Effector memory CD4-positive, alpha-beta T cell (primary cell): ENCODE results near the gene SPATA1.
A peak's percentile ranks its signal among the peaks of the same experiment; 100 is the strongest.

ENCODE experiments used
- DNase-seq, 3 donors: peaks; one replicate each; pipeline ENCODE4 v3.0.0-alpha.2; 2020
- H3K27ac ChIP-seq: 2 replicates; pipeline ENCODE4 v1.7.0; 2013; ENCODE audit warnings: mild to moderate bottlenecking, low read length, moderate library complexity; ENCODE audit not compliant: insufficient read depth, poor library complexity, severe bottlenecking
- H3K27me3 ChIP-seq: replicated peaks from 2 replicates; pipeline ENCODE4 v1.7.0; 2013; ENCODE audit warnings: mild to moderate bottlenecking, low read length; ENCODE audit not compliant: insufficient read depth, control insufficient read depth, poor library complexity, severe bottlenecking
- H3K36me3 ChIP-seq: 2 replicates; pipeline ENCODE4 v1.7.0; 2013; ENCODE audit warnings: mild to moderate bottlenecking, low read length, moderate library complexity; ENCODE audit not compliant: control insufficient read depth, insufficient read depth
- H3K4me1 ChIP-seq: 2 replicates; pipeline ENCODE4 v1.7.0; 2013; ENCODE audit warnings: low read length, mild to moderate bottlenecking; ENCODE audit not compliant: control insufficient read depth, insufficient read depth, poor library complexity, severe bottlenecking
- H3K4me3 ChIP-seq: 2 replicates; pipeline ENCODE4 v1.7.0; 2013; ENCODE audit warnings: low read length, low read depth, mild to moderate bottlenecking; ENCODE audit not compliant: insufficient read depth, poor library complexity, severe bottlenecking
- H3K9me3 ChIP-seq: 2 replicates; pipeline ENCODE4 v1.7.0; 2013; ENCODE audit warnings: mild to moderate bottlenecking, low read length, moderate library complexity; ENCODE audit not compliant: control insufficient read depth

The SPATA1 gene

DNA sequence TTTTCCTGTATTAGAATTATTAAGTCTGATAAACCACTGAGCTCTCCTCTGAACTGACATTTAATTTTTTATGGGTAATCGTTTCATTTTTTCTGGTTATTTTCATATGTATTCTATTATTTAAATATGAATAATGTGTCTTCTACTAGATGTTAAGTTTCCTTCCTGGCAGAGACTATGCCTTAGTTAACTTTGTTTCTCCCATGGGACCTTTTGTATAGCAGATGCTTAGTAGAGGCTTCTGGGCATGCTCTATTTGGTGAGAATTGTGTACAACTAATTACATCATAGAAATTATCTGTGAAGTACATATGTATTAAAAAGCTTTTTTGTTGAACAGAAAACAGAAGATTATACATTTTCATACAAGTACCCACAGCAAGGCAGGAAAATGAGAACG is 44.6 kb downstream of the SPATA1 start:
- Histone ChIP-seq H3K27ac (no peak overlapping the region), H3K36me3 (peaks cover 8% of the 10 kb centered on the region), H3K9me3 (no peaks in the 10 kb centered on the region), H3K4me1 (no peaks in the 10 kb centered on the region), H3K27me3 (no peaks in the 10 kb centered on the region), H3K4me3 (no peak overlapping the region)
- no peak for DNase-seq

DNA sequence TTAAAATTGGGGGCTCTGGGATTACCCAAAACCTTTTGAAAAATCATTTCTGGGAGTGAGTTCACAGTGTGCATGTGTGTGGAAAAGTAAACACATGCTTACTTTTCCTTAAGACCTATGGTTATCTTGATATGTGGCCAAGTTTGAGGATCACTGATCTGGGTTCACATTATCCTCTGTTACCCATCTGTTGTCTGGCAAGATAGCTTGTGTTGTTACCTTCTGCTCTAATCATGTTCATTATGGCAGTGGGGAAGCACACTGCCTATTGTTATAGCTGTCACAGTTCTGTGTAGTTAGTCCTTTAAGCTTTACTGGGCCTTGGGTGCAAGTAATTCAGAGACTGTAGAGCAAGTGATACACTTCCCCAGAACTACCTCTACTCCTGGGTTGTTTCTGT is 63.0 kb downstream of the SPATA1 start:
- Histone ChIP-seq H3K9me3 (no peaks in the 10 kb centered on the region), H3K36me3 (peaks cover 20% of the 10 kb centered on the region), H3K4me1 (peaks cover 9% of the 10 kb centered on the region), H3K4me3 (no peak overlapping the region), H3K27ac (no peak overlapping the region), H3K27me3 (no peaks in the 10 kb centered on the region)
- DNase-seq = no peak

DNA sequence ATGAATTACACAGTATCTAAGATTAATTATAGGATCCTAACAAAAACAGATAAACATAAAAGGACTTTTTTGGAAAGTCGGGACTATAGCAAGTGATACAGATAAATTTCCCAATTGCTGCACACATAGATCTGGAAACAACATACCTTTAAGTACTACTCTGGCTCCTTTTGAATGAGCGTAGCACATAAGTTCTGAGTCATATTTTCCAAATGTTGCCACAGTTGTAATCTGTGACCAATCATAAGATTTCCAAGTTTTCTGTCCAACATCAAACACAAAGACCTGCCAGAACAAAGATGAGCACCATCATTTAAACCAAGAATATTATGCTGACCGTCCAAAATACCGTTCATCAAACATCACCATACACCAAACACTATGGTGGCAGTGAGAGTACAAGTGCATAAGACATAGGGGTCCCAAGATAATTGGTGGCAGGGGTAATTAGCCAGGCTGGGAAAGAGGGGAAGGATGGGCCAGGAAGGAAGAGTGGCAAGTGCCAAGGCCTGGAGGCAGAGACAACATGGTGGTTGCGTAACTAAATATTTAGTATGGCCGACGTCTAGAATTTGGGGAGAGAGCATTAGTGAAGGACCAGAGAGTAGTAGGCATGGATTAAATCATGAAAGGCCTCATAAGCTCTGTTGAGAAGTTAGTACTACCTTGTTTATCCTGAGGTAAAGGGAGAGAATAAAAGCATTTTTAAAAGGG is 64.4 kb downstream of the SPATA1 start:
- H3K4me1 ChIP-seq = peaks cover 9% of the 10 kb centered on the region
- H3K27me3 ChIP-seq = no peaks in the 10 kb centered on the region
- peaks cover 10% of the 10 kb centered on the region for H3K36me3 ChIP-seq
- H3K9me3 ChIP-seq = no peaks in the 10 kb centered on the region
- no peak for DNase-seq
- no peak overlapping the region for H3K4me3 ChIP-seq
- H3K27ac ChIP-seq = no peak overlapping the region

DNA sequence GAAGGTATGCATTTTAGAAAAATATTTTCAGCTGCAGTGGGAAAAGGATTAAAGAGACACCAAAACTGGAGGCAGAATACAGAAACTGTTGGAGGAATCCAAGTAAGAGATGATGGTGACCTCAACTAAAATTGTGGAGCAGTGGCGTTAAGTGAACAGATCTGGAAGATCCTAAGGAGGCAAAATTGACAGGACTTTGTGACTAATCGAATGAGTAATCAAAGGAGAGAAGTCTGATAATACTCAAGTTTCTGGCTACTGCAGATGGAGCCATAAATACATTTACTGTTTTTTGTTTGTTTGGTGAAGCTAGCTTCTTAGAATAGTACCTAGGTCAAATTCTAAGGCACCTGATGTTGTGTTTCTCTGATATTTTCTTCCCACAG is 65.0 kb downstream of the SPATA1 start:
- Histone ChIP-seq H3K27me3 (no peaks in the 10 kb centered on the region), H3K4me3 (no peak overlapping the region), H3K27ac (no peak overlapping the region), H3K36me3 (peaks cover 10% of the 10 kb centered on the region), H3K9me3 (no peaks in the 10 kb centered on the region), H3K4me1 (peaks cover 9% of the 10 kb centered on the region)
- DNase-seq = no peak

DNA sequence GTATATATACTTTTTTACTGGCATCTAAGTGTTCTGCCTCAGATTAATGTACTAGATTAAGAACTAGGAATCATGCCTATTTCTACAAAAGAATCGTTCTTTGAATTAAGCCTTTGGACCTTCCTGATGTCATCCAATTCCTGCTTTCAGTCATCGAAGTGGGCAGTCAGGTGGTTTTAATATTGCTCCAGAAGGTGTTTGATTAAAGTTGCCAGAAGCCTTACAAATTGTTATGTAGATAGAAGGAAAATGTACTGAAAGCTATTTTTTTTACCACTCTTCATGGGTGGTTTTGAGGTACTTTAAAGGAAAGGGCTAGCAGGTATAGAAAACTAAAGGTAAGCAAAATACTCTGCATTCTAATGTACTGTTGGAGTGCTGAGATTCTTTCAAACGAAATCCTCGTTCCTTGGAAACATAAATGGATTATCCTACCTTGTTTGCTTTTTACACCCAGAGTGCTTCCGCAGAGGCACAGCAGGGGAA is 67.3 kb downstream of the SPATA1 start:
- Histone ChIP-seq H3K36me3 (peaks cover 9% of the 10 kb centered on the region), H3K4me1 (peaks cover 9% of the 10 kb centered on the region), H3K27me3 (no peaks in the 10 kb centered on the region), H3K4me3 (peak overlapping the region; percentile 85), H3K27ac (peak overlapping the region; percentile 94), H3K9me3 (no peaks in the 10 kb centered on the region)
- DNase-seq = no peak

DNA sequence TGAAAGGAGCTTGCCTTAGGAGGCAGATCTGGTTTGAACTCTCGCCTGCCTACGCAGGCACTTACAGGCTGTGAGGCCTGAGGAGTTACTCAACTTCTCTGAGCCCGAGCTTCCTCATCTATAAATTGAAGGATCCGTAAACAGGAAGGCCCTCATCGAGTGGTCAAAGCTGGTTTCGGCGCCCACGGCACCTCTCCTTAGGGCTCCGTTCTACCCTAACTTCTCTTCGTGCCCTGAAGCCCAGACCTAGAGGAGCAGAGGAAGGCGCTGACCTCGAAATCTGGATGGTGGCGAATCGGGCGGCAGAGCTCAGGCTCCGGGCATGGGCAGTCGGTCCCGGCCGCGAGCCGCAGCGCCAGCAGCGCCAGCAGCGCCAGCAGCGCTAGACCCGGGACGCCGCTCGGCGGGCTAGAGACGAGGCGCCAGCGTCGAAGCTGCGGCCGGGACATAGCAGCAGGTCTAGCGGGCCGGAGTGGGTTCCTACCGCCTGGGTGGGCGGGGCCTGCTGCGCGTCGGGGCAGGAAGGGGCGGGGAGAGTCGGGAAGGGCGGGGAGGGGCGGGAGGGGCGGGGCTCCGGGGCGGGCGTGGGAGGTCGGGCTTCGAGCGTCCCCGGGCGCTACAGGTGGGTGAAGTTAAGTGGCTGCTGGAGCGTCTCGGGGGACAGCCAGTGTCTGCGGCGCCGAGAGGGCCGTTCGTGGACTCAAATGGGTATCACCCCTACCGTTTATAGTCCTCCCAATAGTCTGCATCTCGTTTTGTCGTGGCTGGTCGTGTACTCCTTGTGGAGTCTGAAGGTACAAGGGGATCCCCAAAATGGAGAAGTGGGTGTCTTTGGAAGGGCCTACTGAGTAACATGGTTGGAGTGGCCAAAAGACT is 68.0 kb downstream of the SPATA1 start, which contains the start of gene CTBS:
Gene CTBS, minus strand, starts transcription at position 474 of the 876 bp plus-strand sequence. Its CDS starts 25 bp downstream, at position 449.
- Histone ChIP-seq H3K4me3 (peak within 1 kb of the TSS; percentile 85), H3K27ac (peak within 1 kb of the TSS; percentile 94), H3K36me3 (peaks cover 2% of the 10 kb centered on the region), H3K27me3 (no peaks in the 10 kb centered on the region), H3K4me1 (peaks cover 9% of the 10 kb centered on the region), H3K9me3 (no peaks in the 10 kb centered on the region)
- peak; percentile 74 to 81 (median 81) for DNase-seq

DNA sequence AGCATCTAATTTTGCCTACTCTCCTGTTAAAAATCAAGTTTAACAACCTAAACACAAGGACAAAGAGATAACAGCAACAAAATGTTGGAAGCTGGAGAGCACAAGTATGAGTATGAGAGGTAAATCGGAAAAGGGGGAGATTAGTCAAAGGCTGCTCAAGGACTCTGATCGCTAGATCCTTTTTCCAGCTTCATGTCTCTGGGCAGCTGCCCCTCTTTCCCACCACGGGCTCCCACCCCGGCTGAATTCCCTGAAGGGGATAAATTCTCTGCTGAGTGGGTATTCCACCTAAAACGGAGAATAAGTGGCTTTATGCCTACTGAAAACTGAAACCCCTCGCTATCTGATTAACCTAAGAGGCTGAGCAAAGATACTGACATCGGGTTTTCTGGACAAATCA is 68.8 kb downstream of the SPATA1 start:
- DNase-seq = no peak
- H3K4me3 ChIP-seq = peak overlapping the region; percentile 48
- peaks cover 9% of the 10 kb centered on the region for H3K4me1 ChIP-seq
- H3K27me3 ChIP-seq = no peaks in the 10 kb centered on the region
- no peaks in the 10 kb centered on the region for H3K9me3 ChIP-seq
- peak overlapping the region; percentile 35 for H3K27ac ChIP-seq
- no peaks in the 10 kb centered on the region for H3K36me3 ChIP-seq

DNA sequence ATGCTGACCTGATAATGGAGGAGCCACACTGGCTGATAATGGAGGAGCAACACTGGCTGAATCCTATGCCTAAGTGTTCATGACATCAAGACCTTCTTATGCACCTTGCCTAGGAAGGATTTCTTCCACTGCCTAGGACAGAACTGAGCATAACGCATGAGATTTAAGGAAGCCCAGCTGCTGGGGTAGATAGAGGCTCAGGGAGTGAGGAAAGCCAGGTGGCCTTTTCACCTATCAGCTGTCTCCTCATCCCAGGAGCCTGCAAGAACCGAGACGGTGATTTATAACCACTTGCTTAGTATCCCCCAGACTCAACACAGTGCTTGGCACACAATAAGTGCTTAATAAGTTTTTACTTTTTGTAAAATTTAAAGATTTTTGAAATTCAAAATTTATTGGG is 75.5 kb downstream of the SPATA1 start:
- no peak overlapping the region for H3K27ac ChIP-seq
- H3K9me3 ChIP-seq = no peaks in the 10 kb centered on the region
- no peak overlapping the region for H3K4me3 ChIP-seq

DNA sequence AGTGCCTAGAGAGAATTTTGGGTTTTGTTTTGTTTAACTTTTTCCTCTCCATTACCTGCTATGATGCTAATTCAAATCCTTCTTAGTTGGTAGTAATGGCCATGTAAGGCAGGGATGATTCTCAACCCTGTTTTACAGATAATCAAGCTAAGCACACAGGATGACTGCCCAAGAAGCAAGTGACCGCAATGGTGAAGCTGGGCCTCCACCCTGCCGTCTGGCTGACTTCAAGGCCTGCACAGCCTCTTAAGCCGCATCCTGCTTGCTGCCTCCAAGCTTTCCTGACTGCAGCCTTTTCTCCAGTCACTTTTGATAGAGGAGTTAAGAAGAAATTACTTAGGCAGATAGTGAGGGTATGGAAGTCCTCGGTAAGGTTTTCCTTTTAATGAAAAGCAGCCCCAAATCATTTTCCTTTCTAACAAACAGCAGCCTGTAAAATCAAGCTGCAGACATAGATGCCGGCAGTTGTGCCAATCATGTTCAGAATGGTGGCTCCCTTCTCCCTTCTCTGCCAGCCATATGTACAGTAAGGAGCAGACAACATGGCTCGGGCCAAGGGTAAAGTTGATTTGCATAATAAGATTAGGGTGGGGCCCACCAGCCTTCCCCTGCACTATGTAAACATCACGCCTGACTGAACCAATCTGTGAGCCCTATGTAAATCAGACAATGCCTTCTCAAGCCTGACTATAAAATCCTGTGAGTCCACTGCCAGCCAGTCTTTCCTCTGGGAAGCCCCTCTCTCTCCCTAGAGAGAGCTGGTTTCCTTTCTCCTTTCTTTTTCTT is 76.8 kb downstream of the SPATA1 start:
- Histone ChIP-seq H3K9me3 (no peaks in the 10 kb centered on the region), H3K4me3 (no peak overlapping the region), H3K4me1 (no peaks in the 10 kb centered on the region), H3K27ac (no peak overlapping the region), H3K27me3 (no peaks in the 10 kb centered on the region), H3K36me3 (no peaks in the 10 kb centered on the region)
- no peak for DNase-seq

More for the DNA sequence above, 75.5 kb downstream of the SPATA1 start:
- H3K27me3 ChIP-seq = no peaks in the 10 kb centered on the region
- DNase-seq = no peak
- H3K36me3 ChIP-seq = no peaks in the 10 kb centered on the region
- H3K4me1 ChIP-seq = no peaks in the 10 kb centered on the region
